ENCODE results near the gene TEX22.
A peak's percentile ranks its signal among the peaks of the same experiment; 100 is the strongest.
"Not testable (repeated sequence)": the region's sequence is repeated elsewhere in the genome, so short reads cannot be mapped to it uniquely, and the experiment has no call there.

The TEX22 gene

GRCh38 chr14:105358943-105359342 is 39.4 kb upstream of the TEX22 start:
- no peak for TF ChIP-seq CTCF (IDR thresholded peaks at IDR 0.05; ENCODE audit: low read depth, low read length)
- no peak overlapping the region for H3K4me3 ChIP-seq (ENCODE audit: low read depth, low read length)

- H3K4me3 ChIP-seq (ENCODE audit: low read depth, low read length), result not testable (repeated sequence)
Observed at GRCh38 chr14:105361412-105361811, 36.9 kb upstream of the TEX22 start.

GRCh38 chr14:105363847-105364708 is 34.3 kb upstream of the TEX22 start:
- no peak for TF ChIP-seq CTCF (IDR thresholded peaks at IDR 0.05; ENCODE audit: low read depth, low read length)
- H3K4me3 ChIP-seq (ENCODE audit: low read depth, low read length), result peak overlapping the region; percentile 20; the same call in 1 of the 2 replicates

GRCh38 chr14:105365101-105365500 is 33.2 kb upstream of the TEX22 start:
- no peak overlapping the region for H3K4me3 ChIP-seq (ENCODE audit: low read depth, low read length)
- TF ChIP-seq CTCF (IDR thresholded peaks at IDR 0.05; ENCODE audit: low read depth, low read length), result no peak

GRCh38 chr14:105365681-105366080 is 32.7 kb upstream of the TEX22 start:
- H3K4me3 ChIP-seq (ENCODE audit: low read depth, low read length), result no peak overlapping the region
- no peak for TF ChIP-seq CTCF (IDR thresholded peaks at IDR 0.05; ENCODE audit: low read depth, low read length)

GRCh38 chr14:105366386-105367074 is 31.8 kb upstream of the TEX22 start:
- TF ChIP-seq CTCF (IDR thresholded peaks at IDR 0.05; ENCODE audit: low read depth, low read length), result no peak
- no peak overlapping the region for H3K4me3 ChIP-seq (ENCODE audit: low read depth, low read length)

GRCh38 chr14:105367116-105368031 is 31.0 kb upstream of the TEX22 start:
- TF ChIP-seq CTCF (IDR thresholded peaks at IDR 0.05; ENCODE audit: low read depth, low read length), result no peak
- H3K4me3 ChIP-seq (ENCODE audit: low read depth, low read length), result no peak overlapping the region
